A549 (cell line): ENCODE results near the gene HEXIM1. TPM values are rescaled to one million over a fixed set of nuclear protein-coding genes. Genes with fewer than 3 reads are reported as not detected.

Source experiments
- ATAC-seq, 2 experiments: fragments of 200-7000 bp in 1 of 2; fragments of >200 bp in 1 of 2; cut with Nextera tagmentation in 1 of 2; cut with Tn5 transposase in 1 of 2; 3 replicates each; pipeline versions ENCODE4 v1.8.0 to v1.9.1; 2018 to 2020; ENCODE audit warnings: mild to moderate bottlenecking in 1 of 2, moderate library complexity in 1 of 2
- CTCF ChIA-PET: fragments of 300-600 bp; sonication (Branson Sonifier 250); formaldehyde crosslinking; extraction: SDS; loops from one replicate; lab custom pipeline; 2021; ENCODE audit warnings: antibody characterized with exemption, inconsistent platforms; lab: Yijun Ruan, JAX
- POLR2A ChIA-PET: fragments of 350-600 bp; formaldehyde crosslinking; extraction: SDS; loops from one replicate; lab custom pipeline; 2021; ENCODE audit warnings: antibody characterized with exemption, inconsistent platforms; lab: Yijun Ruan, JAX
- DNase-seq, 2 experiments: peaks; one replicate each; pipeline versions ENCODE4 v3.0.0 to v3.0.0-alpha.2; 2011 to 2016; ENCODE audit warnings: low read depth in 1 of 2, low spot score in 1 of 2
- FAIRE-seq: peaks from 2 replicates; lab custom pipeline; 2011; peaks lifted over from hg19 to GRCh38; lab: Jason Lieb, UNC
- H3K27ac ChIP-seq, 2 experiments: fragments of >200 bp; sonication (Bioruptor Twin); formaldehyde crosslinking; 3 replicates each; pipeline ENCODE4 v1.5.1; 2016 to 2017
- H3K4me1 ChIP-seq: fragments of >200 bp; sonication (Bioruptor Twin); formaldehyde crosslinking; 3 replicates; pipeline ENCODE4 v1.6.1; 2016
- H3K4me2 ChIP-seq: fragments of >200 bp; sonication (Bioruptor Twin); formaldehyde crosslinking; 3 replicates; pipeline ENCODE4 v1.6.1; 2016
- H3K4me3 ChIP-seq: fragments of >200 bp; sonication (Bioruptor Twin); formaldehyde crosslinking; 3 replicates; pipeline ENCODE4 v1.5.1; 2016
- H3K9me3 ChIP-seq: fragments of >200 bp; sonication (Bioruptor Twin); formaldehyde crosslinking; 3 replicates; pipeline ENCODE4 v1.6.1; 2016
- POLR2AphosphoS2 ChIP-seq: conservative IDR thresholded peaks from 2 replicates; pipeline ENCODE4 v1.6.1; 2012; ENCODE audit warnings: low read length, improper control_type of control experiment, inconsistent platforms
- WGBS: methylation state at CpG from one replicate; pipeline ENCODE4 v1.1.6; 2017; ENCODE audit errors: missing lambda C conversion rate; 5-methylcytosine and 5-hydroxymethylcytosine counted together
- polyA plus RNA-seq, 4 experiments: library from polyadenylated mRNA; depleted of rRNA in 3 of 4; stranded (reverse); fragments of >200 nt; fragmentation: RNase III in 1 of 4; extraction: RNeasy Plus Mini Kit Qiagen cat#74134 plus additional on column Dnase treatment in 1 of 4; gene quantifications; 2 replicates in 3 of 4; 3 replicates in 1 of 4; pipeline ENCODE4 v1.2.3, GENCODE V29; 2011 to 2017
- small RNA-seq, 6 experiments: library from RNA; depleted of rRNA; stranded (forward); fragments of <200 nt; gene quantifications; one replicate each; pipeline ENCODE3, GENCODE V24; 2012

The HEXIM1 gene
- polyA plus RNA-seq, 2 of the 4 experiments (the other 2 are of a cell fraction), result 54.0 to 143 TPM

GRCh38 chr17:45201457-45201856, 53.2 kb downstream of the HEXIM1 start:
- no peak for FAIRE-seq
- Histone ChIP-seq H3K9me3 (no peaks in the 10 kb centered on the region), H3K4me1 (peaks cover 30% of the 10 kb centered on the region), H3K4me2 (no peak overlapping the region; the same call in 2 of the 3 replicates), H3K27ac (peak overlapping the region; percentile 14 to 60; a peak in 3 of 6 replicates), H3K4me3 (no peak overlapping the region)
- CTCF ChIA-PET, result interaction anchor here (0.6 to 52.3 kb wide), 8 partner anchors 16 to 309 kb away, joined by 3 to 2147 read pairs (median 12); partner anchors contain the start of genes ACBD4, FMNL1, HEXIM1 and HEXIM2
- WGBS, result 92% methylated on average over 4 of the region's 4 CpGs
- DNase-seq, result no peak
- no peak for TF ChIP-seq POLR2AphosphoS2
- POLR2A ChIA-PET, result interaction anchor here (1.2 to 10.7 kb wide), 2 partner anchors 51 to 66 kb away, joined by 5 to 352 read pairs; partner anchors contain the start of genes ACBD4 and HEXIM1
- ATAC-seq, result no peak

Small RNAs within 50 kb of the gene (small RNA-seq; reads per million reads assigned to genes)
- 0 to 2.1 (median 0) reads per million in 6 experiments for gene MIR6784

Other genes starting within 250 kb of the HEXIM1 start
- 254 and 353 TPM in 2 replicates for gene EFTUD2, start 249.0 kb upstream of the HEXIM1 start, polyA plus RNA-seq (2011; rRNA removed)
- gene EFTUD2, start 249.0 kb upstream of the HEXIM1 start, polyA plus RNA-seq (2017; fragmentation: RNase III; extraction: RNeasy Plus Mini Kit Qiagen cat#74134 plus additional on column Dnase treatment), result 216 to 251 TPM (median 224 TPM) in 3 replicates
- 1.8 and 2.1 TPM in 2 replicates for gene GFAP, start 233.0 kb upstream of the HEXIM1 start, polyA plus RNA-seq (2011; rRNA removed)
- gene GFAP, start 233.0 kb upstream of the HEXIM1 start, polyA plus RNA-seq (2017; fragmentation: RNase III; extraction: RNeasy Plus Mini Kit Qiagen cat#74134 plus additional on column Dnase treatment), result 1.2 to 1.5 TPM (median 1.4 TPM) in 3 replicates
- 19.6 and 20.5 TPM in 2 replicates for gene KIF18B, start 200.7 kb upstream of the HEXIM1 start, polyA plus RNA-seq (2011; rRNA removed)
- 39.9 to 41.7 TPM (median 41.7 TPM) in 3 replicates for gene KIF18B, start 200.7 kb upstream of the HEXIM1 start, polyA plus RNA-seq (2017; fragmentation: RNase III; extraction: RNeasy Plus Mini Kit Qiagen cat#74134 plus additional on column Dnase treatment)
- gene C1QL1, start 180.2 kb upstream of the HEXIM1 start, polyA plus RNA-seq (2011; rRNA removed), result 1.9 and 2.6 TPM in 2 replicates
- gene C1QL1, start 180.2 kb upstream of the HEXIM1 start, polyA plus RNA-seq (2017; fragmentation: RNase III; extraction: RNeasy Plus Mini Kit Qiagen cat#74134 plus additional on column Dnase treatment), result 7.4 to 9.3 TPM (median 8.5 TPM) in 3 replicates
- 21.4 and 26.2 TPM in 2 replicates for gene DCAKD, start 96.8 kb upstream of the HEXIM1 start, polyA plus RNA-seq (2011; rRNA removed)
- gene DCAKD, start 96.8 kb upstream of the HEXIM1 start, polyA plus RNA-seq (2017; fragmentation: RNase III; extraction: RNeasy Plus Mini Kit Qiagen cat#74134 plus additional on column Dnase treatment), result 17.4 to 18.7 TPM (median 18.2 TPM) in 3 replicates
- 82.9 and 95.8 TPM in 2 replicates for gene NMT1, start 87.2 kb upstream of the HEXIM1 start, polyA plus RNA-seq (2011; rRNA removed)
- 270 to 323 TPM (median 299 TPM) in 3 replicates for gene NMT1, start 87.2 kb upstream of the HEXIM1 start, polyA plus RNA-seq (2017; fragmentation: RNase III; extraction: RNeasy Plus Mini Kit Qiagen cat#74134 plus additional on column Dnase treatment)
- gene PLCD3, start 16.0 kb upstream of the HEXIM1 start, polyA plus RNA-seq (2011; rRNA removed), result 55.5 and 56.6 TPM in 2 replicates
- gene PLCD3, start 16.0 kb upstream of the HEXIM1 start, polyA plus RNA-seq (2017; fragmentation: RNase III; extraction: RNeasy Plus Mini Kit Qiagen cat#74134 plus additional on column Dnase treatment), result 104 to 107 TPM (median 105 TPM) in 3 replicates
- 11.2 and 11.4 TPM in 2 replicates for gene ACBD4, start 12.8 kb upstream of the HEXIM1 start, polyA plus RNA-seq (2011; rRNA removed)
- gene ACBD4, start 12.8 kb upstream of the HEXIM1 start, polyA plus RNA-seq (2017; fragmentation: RNase III; extraction: RNeasy Plus Mini Kit Qiagen cat#74134 plus additional on column Dnase treatment), result 13.0 to 14.8 TPM (median 13.7 TPM) in 3 replicates
- 14.5 and 15.5 TPM in 2 replicates for gene HEXIM2, start 13.4 kb downstream of the HEXIM1 start, polyA plus RNA-seq (2011; rRNA removed)
- gene HEXIM2, start 13.4 kb downstream of the HEXIM1 start, polyA plus RNA-seq (2017; fragmentation: RNase III; extraction: RNeasy Plus Mini Kit Qiagen cat#74134 plus additional on column Dnase treatment), result 16.1 to 23.1 TPM (median 21.2 TPM) in 3 replicates
- gene FMNL1, start 73.4 kb downstream of the HEXIM1 start, polyA plus RNA-seq (2011; rRNA removed), result 8.6 and 17.5 TPM in 2 replicates
- 43.9 to 47.9 TPM (median 44.0 TPM) in 3 replicates for gene FMNL1, start 73.4 kb downstream of the HEXIM1 start, polyA plus RNA-seq (2017; fragmentation: RNase III; extraction: RNeasy Plus Mini Kit Qiagen cat#74134 plus additional on column Dnase treatment)
- 0.05 and 0.08 TPM in 2 replicates for gene SPATA32, start 113.6 kb downstream of the HEXIM1 start, polyA plus RNA-seq (2011; rRNA removed)
- gene SPATA32, start 113.6 kb downstream of the HEXIM1 start, polyA plus RNA-seq (2017; fragmentation: RNase III; extraction: RNeasy Plus Mini Kit Qiagen cat#74134 plus additional on column Dnase treatment), result 0.09 to 0.25 TPM (median 0.21 TPM) in 3 replicates
- 9.1 and 10.9 TPM in 2 replicates for gene MAP3K14, start 168.5 kb downstream of the HEXIM1 start, polyA plus RNA-seq (2011; rRNA removed)
- 30.7 to 53.6 TPM (median 34.5 TPM) in 3 replicates for gene MAP3K14, start 168.5 kb downstream of the HEXIM1 start, polyA plus RNA-seq (2017; fragmentation: RNase III; extraction: RNeasy Plus Mini Kit Qiagen cat#74134 plus additional on column Dnase treatment)